ENCODE data around the gene C6orf132. TPM values are rescaled to one million over a fixed set of nuclear protein-coding genes. Genes with fewer than 3 reads are reported as not detected.

Gene C6orf132
- total and polyA plus RNA-seq, 2 experiments from 2014 or later = 3.2 to 5.2 TPM

DNA sequence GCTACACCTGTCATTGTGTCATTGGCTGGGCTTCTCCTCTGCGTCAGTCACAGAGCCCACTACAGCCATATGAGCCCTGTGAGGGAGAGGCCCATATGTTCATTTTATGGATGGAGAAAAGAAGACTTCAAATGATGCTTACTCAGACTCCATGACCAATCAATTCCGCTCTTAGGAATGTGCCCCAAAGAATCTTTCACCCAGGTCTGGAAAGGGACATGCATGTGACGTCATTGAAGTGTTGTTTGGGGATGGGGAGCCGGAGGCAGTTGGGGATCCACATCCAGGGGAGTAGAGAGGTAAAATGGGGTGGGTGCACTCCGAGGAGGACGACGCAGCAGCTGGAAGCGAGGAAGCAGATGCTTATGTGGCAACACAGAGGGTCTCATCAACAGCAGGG lies 9.6 kb upstream of the C6orf132 start:
- TF ChIP-seq EZH2phosphoT487 (IDR thresholded peaks at IDR 0.05; ENCODE audit: insufficient read depth, low read depth) (no peak), EZH2 (IDR thresholded peaks at IDR 0.05; ENCODE audit: insufficient read depth, poor library complexity, severe bottlenecking) (no peak)
- Histone ChIP-seq H4K20me1 (ENCODE audit: insufficient read depth) (no peaks in the 10 kb centered on the region), H3F3A (ENCODE audit: insufficient read depth) (no peaks in the 10 kb centered on the region), H3K9me2 (ENCODE audit: insufficient read depth) (no peaks in the 10 kb centered on the region), H3K9ac (no peak overlapping the region), H3K27ac (no peak overlapping the region), H3K4me3 (no peak overlapping the region), H3K79me2 (ENCODE audit: insufficient read depth) (no peaks in the 10 kb centered on the region), H3K36me3 (ENCODE audit: low read depth) (no peaks in the 10 kb centered on the region), H2AFZ (no peak overlapping the region), H3K9me3 (ENCODE audit: low read depth) (no peaks in the 10 kb centered on the region), H3K4me1 (ENCODE audit: insufficient read depth) (no peaks in the 10 kb centered on the region), H3K27me3 (replicated peaks; ENCODE audit: insufficient read depth) (no peaks in the 10 kb centered on the region), H3K4me2 (ENCODE audit: unreplicated experiment) (no peak overlapping the region)
- in situ Hi-C loops (cut with MboI) = no loop called here
- no peak for DNase-seq
- WGBS, 2 experiments (ENCODE audit: low coverage in 1 of 2, low lambda C conversion rate in 2 of 2, missing lambda C conversion rate in 2 of 2) = 87 to 89% methylated on average over 8 of the region's 8 CpGs

- 91 to 96% methylated on average over 8 of the region's 8 CpGs for WGBS, 2 experiments (ENCODE audit: low coverage in 1 of 2, low lambda C conversion rate in 2 of 2, missing lambda C conversion rate in 2 of 2)
- TF ChIP-seq EZH2phosphoT487 (IDR thresholded peaks at IDR 0.05; ENCODE audit: insufficient read depth, low read depth) (no peak), EZH2 (IDR thresholded peaks at IDR 0.05; ENCODE audit: insufficient read depth, poor library complexity, severe bottlenecking) (no peak)
- H3K27ac ChIP-seq = no peak overlapping the region
- no peaks in the 10 kb centered on the region for H3K27me3 ChIP-seq (replicated peaks; ENCODE audit: insufficient read depth)
- H2AFZ ChIP-seq = no peak overlapping the region
- no peak overlapping the region for H3K4me3 ChIP-seq
- no peaks in the 10 kb centered on the region for H3K36me3 ChIP-seq (ENCODE audit: low read depth)
- H3K4me2 ChIP-seq (ENCODE audit: unreplicated experiment) = no peak overlapping the region
- H3K9me3 ChIP-seq (ENCODE audit: low read depth) = no peaks in the 10 kb centered on the region
- in situ Hi-C loops (cut with MboI) = no loop called here
- H3K9me2 ChIP-seq (ENCODE audit: insufficient read depth) = no peaks in the 10 kb centered on the region
- no peak overlapping the region for H3K9ac ChIP-seq
- H3K4me1 ChIP-seq (ENCODE audit: insufficient read depth) = no peaks in the 10 kb centered on the region
- no peaks in the 10 kb centered on the region for H3F3A ChIP-seq (ENCODE audit: insufficient read depth)
- no peaks in the 10 kb centered on the region for H3K79me2 ChIP-seq (ENCODE audit: insufficient read depth)
- no peak for DNase-seq
- no peaks in the 10 kb centered on the region for H4K20me1 ChIP-seq (ENCODE audit: insufficient read depth)
These were observed 7.8 kb upstream of the C6orf132 start for GRCh38 chr6:42150254-42150653.

DNA sequence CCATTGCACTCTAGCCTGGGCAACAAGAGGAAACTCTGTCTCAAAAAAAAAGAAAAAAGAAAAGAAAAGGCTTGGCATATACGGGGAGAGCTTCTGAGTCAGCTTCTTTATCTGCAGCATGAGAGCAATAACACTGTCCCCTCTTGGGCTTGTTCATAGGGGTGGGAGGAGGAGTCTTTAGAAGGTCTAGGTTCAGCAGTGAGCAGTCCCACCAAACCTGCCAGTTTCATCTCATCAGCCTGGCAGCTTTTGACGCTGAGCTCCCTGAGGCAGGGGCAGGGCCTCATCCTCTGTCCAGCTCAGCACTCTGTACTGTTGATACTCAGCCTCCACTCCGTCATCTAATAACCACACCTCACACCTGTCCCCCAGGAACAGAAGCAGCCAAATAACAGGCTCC lies 5.6 kb upstream of the C6orf132 start:
- Histone ChIP-seq H2AFZ (no peak overlapping the region), H3K9ac (no peak overlapping the region), H3K4me2 (ENCODE audit: unreplicated experiment) (no peak overlapping the region), H3K9me2 (ENCODE audit: insufficient read depth) (no peaks in the 10 kb centered on the region), H3K4me1 (ENCODE audit: insufficient read depth) (no peaks in the 10 kb centered on the region), H3K9me3 (ENCODE audit: low read depth) (no peaks in the 10 kb centered on the region), H3F3A (ENCODE audit: insufficient read depth) (no peaks in the 10 kb centered on the region), H3K27ac (no peak overlapping the region), H3K27me3 (replicated peaks; ENCODE audit: insufficient read depth) (no peaks in the 10 kb centered on the region), H4K20me1 (ENCODE audit: insufficient read depth) (no peaks in the 10 kb centered on the region), H3K36me3 (ENCODE audit: low read depth) (no peaks in the 10 kb centered on the region), H3K4me3 (no peak overlapping the region), H3K79me2 (ENCODE audit: insufficient read depth) (no peaks in the 10 kb centered on the region)
- WGBS, 2 experiments (ENCODE audit: low coverage in 1 of 2, low lambda C conversion rate in 2 of 2, missing lambda C conversion rate in 2 of 2) = 28 to 37% methylated on average over 3 of the region's 3 CpGs
- peak; percentile 45 for DNase-seq
- TF ChIP-seq EZH2phosphoT487 (IDR thresholded peaks at IDR 0.05; ENCODE audit: insufficient read depth, low read depth) (no peak), EZH2 (IDR thresholded peaks at IDR 0.05; ENCODE audit: insufficient read depth, poor library complexity, severe bottlenecking) (no peak)
- in situ Hi-C loops (cut with MboI) = no loop called here

DNA sequence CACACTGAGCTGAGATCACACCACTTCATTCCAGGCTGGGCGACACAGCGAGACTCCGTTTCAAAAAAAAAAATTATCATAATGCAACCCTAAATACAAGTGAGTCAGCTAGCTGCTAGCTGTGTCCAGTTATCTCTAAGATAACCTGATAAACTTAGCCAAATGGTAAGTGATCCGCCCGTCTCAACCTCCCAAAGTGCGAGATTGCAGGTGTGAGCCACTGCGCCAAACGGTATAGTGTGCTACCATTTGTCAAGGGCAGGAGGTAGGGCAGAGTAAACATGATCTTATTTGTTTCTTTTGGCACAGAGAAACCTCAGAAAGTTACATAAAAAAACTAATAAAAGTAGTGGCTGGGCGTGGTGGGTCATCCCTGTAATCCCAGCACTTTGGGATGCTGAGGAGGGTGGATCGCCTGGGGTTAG lies 4.7 kb upstream of the C6orf132 start:
- DNase-seq = no peak
- Histone ChIP-seq H3F3A (ENCODE audit: insufficient read depth) (no peaks in the 10 kb centered on the region), H3K9me2 (ENCODE audit: insufficient read depth) (no peaks in the 10 kb centered on the region), H3K27me3 (replicated peaks; ENCODE audit: insufficient read depth) (no peaks in the 10 kb centered on the region), H3K4me3 (no peak overlapping the region), H3K4me1 (ENCODE audit: insufficient read depth) (no peaks in the 10 kb centered on the region), H3K36me3 (ENCODE audit: low read depth) (no peaks in the 10 kb centered on the region), H2AFZ (no peak overlapping the region), H3K9me3 (ENCODE audit: low read depth) (no peaks in the 10 kb centered on the region), H3K4me2 (ENCODE audit: unreplicated experiment) (no peak overlapping the region), H4K20me1 (ENCODE audit: insufficient read depth) (no peaks in the 10 kb centered on the region), H3K9ac (no peak overlapping the region), H3K27ac (no peak overlapping the region), H3K79me2 (ENCODE audit: insufficient read depth) (no peaks in the 10 kb centered on the region)
- TF ChIP-seq EZH2phosphoT487 (IDR thresholded peaks at IDR 0.05; ENCODE audit: insufficient read depth, low read depth) (no peak), EZH2 (IDR thresholded peaks at IDR 0.05; ENCODE audit: insufficient read depth, poor library complexity, severe bottlenecking) (no peak)
- 90 to 93% methylated on average over 10 of the region's 10 CpGs for WGBS, 2 experiments (ENCODE audit: low coverage in 1 of 2, low lambda C conversion rate in 2 of 2, missing lambda C conversion rate in 2 of 2)
- in situ Hi-C loops (cut with MboI) = no loop called here

DNA sequence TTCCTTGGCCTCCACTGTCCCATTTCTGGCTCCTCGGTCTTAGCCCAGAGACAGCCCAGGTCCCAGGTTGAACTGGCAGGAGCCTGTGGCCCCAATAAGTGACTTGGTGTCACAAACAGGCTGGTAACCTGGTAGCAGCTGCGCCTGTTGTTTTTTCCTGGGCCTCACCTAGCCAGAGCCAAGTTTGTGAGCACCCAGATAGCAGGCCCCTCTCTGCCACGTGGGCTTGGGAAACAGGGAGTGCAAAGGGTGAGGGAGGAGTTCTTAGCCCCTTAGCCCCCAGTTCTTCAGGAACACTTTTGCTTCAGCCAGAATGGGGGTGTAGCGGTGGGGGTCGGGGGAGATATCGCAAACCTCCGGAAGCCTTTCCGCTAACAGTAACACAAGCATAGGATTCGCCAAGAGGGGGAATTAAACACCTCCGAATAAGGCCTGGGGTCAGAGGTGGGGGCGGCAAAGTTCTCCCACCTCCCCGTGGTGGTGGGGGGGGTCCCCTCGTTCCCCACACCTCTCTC lies 760 bp downstream of the C6orf132 start:
- peak overlapping the region; percentile 71 for H2AFZ ChIP-seq
- H3K27me3 ChIP-seq (replicated peaks; ENCODE audit: insufficient read depth) = no peaks in the 10 kb centered on the region
- H3K79me2 ChIP-seq (ENCODE audit: insufficient read depth) = peaks cover 15% of the 10 kb centered on the region; the same call in 1 of the 2 replicates
- DNase-seq = peak; percentile 59
- H3K9ac ChIP-seq = peak overlapping the region; percentile 90
- H4K20me1 ChIP-seq (ENCODE audit: insufficient read depth) = no peaks in the 10 kb centered on the region
- WGBS, 2 experiments (ENCODE audit: low coverage in 1 of 2, low lambda C conversion rate in 2 of 2, missing lambda C conversion rate in 2 of 2) = 1 to 4% methylated on average over 8 to 13 of the region's 13 CpGs
- H3K4me1 ChIP-seq (ENCODE audit: insufficient read depth) = peaks cover 30% of the 10 kb centered on the region
- H3K27ac ChIP-seq = peak overlapping the region; percentile 94
- peaks cover 21% of the 10 kb centered on the region for H3F3A ChIP-seq (ENCODE audit: insufficient read depth)
- no peaks in the 10 kb centered on the region for H3K9me2 ChIP-seq (ENCODE audit: insufficient read depth)
- peak overlapping the region; percentile 81 for H3K4me3 ChIP-seq
- TF ChIP-seq EZH2phosphoT487 (IDR thresholded peaks at IDR 0.05; ENCODE audit: insufficient read depth, low read depth) (no peak), EZH2 (IDR thresholded peaks at IDR 0.05; ENCODE audit: insufficient read depth, poor library complexity, severe bottlenecking) (no peak)
- no peaks in the 10 kb centered on the region for H3K36me3 ChIP-seq (ENCODE audit: low read depth)
- peak overlapping the region; percentile 87 for H3K4me2 ChIP-seq (ENCODE audit: unreplicated experiment)
- H3K9me3 ChIP-seq (ENCODE audit: low read depth) = no peaks in the 10 kb centered on the region
- in situ Hi-C loops (cut with MboI) = no loop called here

Data from GM23248 (cell line).